Fibroblast of skin of back (primary cell): ENCODE measurements around the gene LRCH1.

ENCODE experiments used
- DNase-seq: peaks from one replicate; pipeline ENCODE4 v3.0.0-alpha.2; 2013

Gene LRCH1

DNA sequence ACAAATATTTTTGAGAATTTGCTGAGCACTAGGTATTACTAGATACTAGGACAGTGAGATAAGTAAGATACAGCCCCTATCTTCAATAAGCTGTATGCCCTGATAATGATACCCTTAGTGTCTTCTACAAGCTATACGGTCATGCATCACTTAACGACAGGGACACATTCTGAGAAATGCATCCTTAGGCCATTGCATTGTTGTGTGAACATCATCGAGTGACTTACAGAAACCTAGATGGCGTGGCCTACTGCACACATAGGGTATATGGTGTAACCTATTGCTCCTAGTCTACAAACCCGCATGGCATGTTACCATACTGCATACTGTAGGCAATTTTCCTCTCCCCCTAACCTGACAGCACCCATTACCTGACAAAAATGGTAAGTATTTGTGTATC lies 64.9 kb downstream of the LRCH1 start:
- no peak for DNase-seq

- no peak for DNase-seq
These were observed 65.8 kb downstream of the LRCH1 start for GRCh38 chr13:46618694-46619254.

GRCh38 chr13:46620029-46620428 lies 67.1 kb downstream of the LRCH1 start:
- DNase-seq = no peak

GRCh38 chr13:46620471-46620870 lies 67.5 kb downstream of the LRCH1 start:
- no peak for DNase-seq

GRCh38 chr13:46621133-46621532 lies 68.2 kb downstream of the LRCH1 start:
- DNase-seq = no peak

DNA sequence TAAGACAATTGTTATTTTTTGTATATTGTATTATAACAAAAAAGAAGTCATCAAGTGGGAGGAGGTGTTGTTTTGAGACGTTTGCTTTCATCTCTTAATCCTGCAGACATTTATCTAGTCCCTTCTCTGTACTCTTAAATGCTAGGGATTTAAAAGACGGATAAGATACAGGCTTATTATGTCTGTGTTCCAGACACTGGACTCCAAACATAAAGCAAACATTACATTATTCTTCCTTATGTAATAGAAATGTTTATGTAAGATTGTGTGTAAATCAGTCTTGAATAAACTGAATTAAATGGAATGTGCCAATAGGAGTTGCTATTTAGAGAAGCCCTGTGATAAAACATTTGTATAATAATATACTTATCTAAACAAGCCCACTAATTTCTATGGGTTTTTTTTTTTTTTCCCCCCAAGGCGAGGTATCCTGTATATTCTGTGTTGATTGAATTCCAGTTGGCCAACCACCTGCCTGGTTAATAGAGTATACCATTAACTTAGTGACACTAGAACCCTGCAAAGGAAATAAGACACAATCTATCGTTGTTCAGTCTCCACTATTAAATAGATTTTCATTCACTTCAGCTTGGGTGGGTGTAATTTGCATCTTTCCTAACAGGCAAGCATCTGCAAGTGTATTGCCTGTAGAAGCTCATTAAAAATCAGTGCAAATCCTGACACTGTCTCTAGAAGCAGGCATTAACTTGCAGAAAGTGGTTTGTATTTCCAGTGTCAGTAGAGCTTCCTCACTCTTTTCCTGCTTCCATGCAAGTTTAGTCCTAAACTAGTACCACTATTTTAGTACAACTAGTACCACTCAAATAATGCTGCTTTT lies 69.0 kb downstream of the LRCH1 start:
- DNase-seq = no peak

DNA sequence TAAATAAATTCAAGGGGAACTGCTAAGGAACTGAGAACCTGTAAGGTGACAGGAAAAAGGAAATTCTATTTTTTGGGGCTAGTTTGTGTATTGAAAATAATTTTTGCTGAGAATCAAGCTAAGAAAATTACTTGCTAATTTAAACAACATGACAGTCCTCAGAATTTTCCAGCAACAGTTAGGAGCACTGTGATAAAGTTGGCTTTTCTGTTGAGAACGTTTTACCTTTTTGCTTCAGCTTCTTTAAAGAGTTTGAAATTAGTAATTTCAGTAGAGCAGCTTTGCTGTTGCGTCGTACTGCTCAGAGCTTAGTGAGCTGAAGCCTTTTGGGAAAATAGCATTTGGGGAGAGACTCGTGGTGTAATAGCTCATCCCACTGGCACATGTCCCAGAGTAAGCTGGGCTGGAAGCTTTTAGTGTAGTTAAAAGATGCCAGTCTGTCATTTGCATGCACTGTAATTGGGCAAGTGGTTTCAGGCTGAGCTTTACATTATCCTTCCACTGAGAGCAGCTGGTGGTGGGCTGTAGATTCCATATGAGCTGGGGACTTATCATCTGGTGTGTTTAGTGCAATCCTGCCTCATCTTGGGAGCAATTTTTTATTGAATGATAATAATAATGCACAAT lies 69.8 kb downstream of the LRCH1 start:
- DNase-seq = peak; percentile 71

- no peak for DNase-seq
These were observed 71.4 kb downstream of the LRCH1 start for GRCh38 chr13:46624353-46624752.

DNA sequence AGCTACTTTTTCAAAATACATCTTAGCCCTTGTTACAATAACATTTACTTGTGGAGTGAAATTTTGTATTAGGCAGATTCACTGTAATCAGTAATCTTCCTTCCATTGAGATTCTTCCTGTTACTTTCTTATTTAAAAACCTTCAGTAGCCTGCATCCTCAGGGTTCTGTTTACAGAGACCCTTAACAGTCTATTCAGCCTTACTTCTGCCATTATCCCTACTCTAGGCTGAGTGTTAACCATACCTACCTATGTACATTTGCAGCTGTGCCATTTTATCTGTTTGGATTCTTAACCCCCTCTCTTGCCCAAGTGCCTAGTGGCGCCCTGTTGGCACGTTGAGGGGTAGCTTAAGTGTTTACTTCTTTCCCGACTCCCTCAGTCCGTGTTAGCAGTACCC lies 71.9 kb downstream of the LRCH1 start:
- DNase-seq = no peak

DNA sequence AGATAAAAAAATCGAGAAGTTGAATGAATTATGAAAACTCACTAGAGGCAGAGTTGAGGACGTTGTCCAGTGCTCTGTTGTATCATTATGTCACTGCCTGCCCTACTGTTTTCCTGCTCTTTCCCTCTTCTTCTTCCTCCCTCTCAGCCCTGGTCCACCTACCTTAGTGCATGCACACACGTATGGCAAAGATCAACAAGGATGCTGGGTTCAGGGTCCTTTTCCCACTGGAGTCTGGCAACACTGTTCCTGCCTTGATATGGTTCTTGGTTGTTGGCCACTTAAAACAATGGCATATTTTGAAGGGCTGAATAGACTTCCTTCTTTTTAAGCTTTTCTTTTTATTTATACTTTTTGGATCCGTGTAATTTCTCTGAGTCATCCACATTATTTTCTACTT lies 74.5 kb downstream of the LRCH1 start:
- no peak for DNase-seq

GRCh38 chr13:46628622-46629365 lies 75.8 kb downstream of the LRCH1 start:
- DNase-seq = no peak

DNA sequence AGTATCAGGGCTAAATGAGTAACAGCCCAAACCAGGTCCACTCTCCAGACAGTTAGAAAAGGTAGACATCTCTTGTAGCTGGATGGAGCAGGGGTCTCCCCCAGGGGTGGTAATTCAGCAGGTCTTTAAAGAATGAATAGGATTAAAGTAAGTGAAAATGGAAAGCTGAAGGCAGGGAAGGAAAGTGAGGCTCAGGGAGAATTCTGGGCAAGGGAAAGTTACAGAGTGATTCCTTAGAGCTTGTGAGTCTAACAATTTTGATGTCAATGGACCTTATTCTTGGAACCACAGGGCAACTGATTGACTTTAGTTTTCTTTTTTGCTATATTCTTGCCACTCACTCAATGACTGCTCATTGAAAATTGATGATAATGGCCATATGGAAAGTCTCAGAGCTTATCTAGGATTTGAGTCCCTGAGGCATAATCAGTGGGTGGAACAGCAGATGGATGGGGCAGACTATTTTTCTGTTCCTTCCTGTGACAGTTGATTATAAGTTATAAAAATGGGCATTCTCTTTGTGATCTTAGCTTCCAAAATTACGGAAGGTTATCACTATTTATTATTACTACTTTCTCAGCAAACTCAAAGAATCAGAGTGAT lies 76.9 kb downstream of the LRCH1 start:
- DNase-seq = no peak

- no peak for DNase-seq
These were observed 77.6 kb downstream of the LRCH1 start for GRCh38 chr13:46630431-46631178.

DNA sequence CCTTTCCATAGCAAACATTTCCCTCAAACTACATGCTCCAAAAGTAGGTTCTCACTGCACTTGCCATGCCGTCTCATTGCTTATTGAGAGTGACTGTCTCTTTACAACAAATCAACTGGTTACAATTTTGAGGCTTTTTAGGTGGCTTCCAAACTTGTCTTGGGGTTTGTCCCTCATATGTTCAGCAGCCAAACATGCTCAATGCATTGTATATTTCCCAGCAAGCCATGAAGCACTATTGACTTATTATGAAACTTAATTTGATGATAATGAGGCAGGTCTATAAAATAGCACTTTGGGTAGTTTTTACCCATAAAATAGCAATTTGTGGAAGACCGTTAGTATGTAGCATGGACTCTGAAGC lies 78.2 kb downstream of the LRCH1 start:
- DNase-seq = no peak

- no peak for DNase-seq
These were observed 79.2 kb downstream of the LRCH1 start for GRCh38 chr13:46632176-46632575.

DNA sequence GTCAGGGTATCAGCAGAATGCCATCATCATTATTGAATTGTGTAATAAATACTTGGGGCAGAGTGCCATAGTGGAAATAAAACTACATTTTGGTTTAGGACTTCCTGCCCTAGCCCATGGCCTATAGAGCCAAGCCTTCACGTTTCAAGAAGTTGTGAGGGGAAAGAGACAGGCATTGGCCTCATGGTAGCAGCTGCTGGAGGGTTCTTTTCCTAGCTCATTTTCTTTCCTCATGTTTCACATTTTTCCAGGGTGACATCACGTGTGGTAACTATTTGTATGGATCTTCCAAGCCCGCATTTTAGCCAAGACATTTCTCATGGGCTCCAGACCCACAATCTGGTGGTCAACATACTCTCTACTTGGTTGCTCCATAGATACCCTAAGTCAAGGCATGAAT lies 80.4 kb downstream of the LRCH1 start:
- peak; percentile 92 for DNase-seq

GRCh38 chr13:46636451-46636850 lies 83.5 kb downstream of the LRCH1 start:
- DNase-seq = no peak

- DNase-seq = no peak
These were observed 84.2 kb downstream of the LRCH1 start for GRCh38 chr13:46637213-46637612.

GRCh38 chr13:46638262-46638661 lies 85.3 kb downstream of the LRCH1 start:
- no peak for DNase-seq

- DNase-seq = no peak
These were observed 86.3 kb downstream of the LRCH1 start for GRCh38 chr13:46639033-46639981.

DNA sequence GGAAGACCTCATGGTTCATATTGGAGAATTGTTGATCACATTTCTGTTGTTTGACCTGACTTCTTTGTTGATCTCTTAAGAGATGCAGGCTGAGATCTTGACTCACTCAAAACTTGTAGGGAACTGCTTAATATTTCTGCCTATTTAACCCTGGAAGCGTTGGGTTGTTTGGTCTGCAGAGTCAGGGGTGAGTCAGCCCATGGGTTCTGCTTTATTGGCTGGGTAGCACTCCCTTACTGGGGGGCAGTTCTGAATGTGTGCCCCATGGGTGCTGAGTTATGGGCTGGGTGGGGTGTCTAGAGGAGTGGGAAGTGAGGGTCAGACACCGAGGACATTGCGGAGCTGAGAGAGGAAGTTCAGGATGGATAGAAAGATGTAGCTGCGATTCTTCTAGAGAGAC lies 87.9 kb downstream of the LRCH1 start:
- DNase-seq = peak; percentile 58
